ENCODE results near the gene RCSD1. TPM values are rescaled to one million over a fixed set of nuclear protein-coding genes. Genes with fewer than 3 reads are reported as not detected.

RCSD1 gene
- total and polyA plus RNA-seq, 2 of the 13 experiments (the other 11 are each of a cell fraction or from before 2014, with no cell fraction given): not detected

- TF ChIP-seq LRRFIP1 (CRISPR knock-in tag; conservative IDR thresholded peaks at IDR 0.05) (no peak), TEAD3 (CRISPR knock-in tag; optimal IDR thresholded peaks at IDR 0.05; ENCODE audit: borderline replicate concordance) (no peak), ZNF790 (CRISPR knock-in tag; IDR thresholded peaks at IDR 0.05; ENCODE audit: borderline replicate concordance) (0 out of 2 replicates have a peak, but pooled peaks have one; percentile 74)
These were observed 92.3 kb downstream of the RCSD1 start (continued) for GRCh38 chr1:167722152-167722869.

DNA sequence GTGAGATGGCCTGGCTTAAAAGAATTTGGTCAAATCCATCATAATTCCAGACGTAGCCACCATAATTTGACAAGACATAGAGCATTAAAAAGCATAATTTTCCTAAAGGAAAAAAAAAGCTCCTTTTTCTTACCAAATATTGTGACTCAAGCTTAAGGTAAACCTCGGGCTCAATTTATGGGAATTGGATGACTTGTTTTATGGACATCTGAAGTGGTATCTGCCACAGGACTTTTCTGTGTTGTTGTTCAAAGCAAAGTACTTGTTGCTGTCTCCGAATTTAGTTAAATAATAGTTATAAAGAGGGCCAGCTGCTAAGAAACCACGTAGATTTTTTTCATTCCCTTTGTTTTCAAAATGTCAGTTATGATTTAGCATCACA, 92.8 kb downstream of the RCSD1 start:
- Histone ChIP-seq H3K4me2 (ENCODE audit: low read depth, low read length) (peak overlapping the region; percentile 83), H3K9me3 (ENCODE audit: low read length) (no peaks in the 10 kb centered on the region), H3K9ac (ENCODE audit: insufficient read depth, low read depth, low read length) (peak overlapping the region; percentile 81), H3K36me3 (replicated peaks in 1 of 2; ENCODE audit: control insufficient read depth in 1 of 2, insufficient read depth in 2 of 2, low read length in 2 of 2) (no peaks in the 10 kb centered on the region), H3K4me1 (ENCODE audit: insufficient read depth, low read length) (peaks cover 64% of the 10 kb centered on the region), H3K79me2 (ENCODE audit: insufficient read depth, low read length) (peaks cover 51% of the 10 kb centered on the region), H3K4me3 (replicated peaks in 1 of 3; ENCODE audit: insufficient read depth in 1 of 3, low read depth in 2 of 3, low read length in 3 of 3) (peak overlapping the region; percentile 92 to 95 (median 92)), H4K20me1 (ENCODE audit: insufficient read depth, low read length) (peaks cover 3% of the 10 kb centered on the region), H3K27me3 (ENCODE audit: control insufficient read depth in 1 of 2, insufficient read depth in 2 of 2, low read length in 2 of 2) (no peaks in the 10 kb centered on the region), H3K27ac (ENCODE audit: extremely low read length, insufficient read depth, low read length) (peak overlapping the region; percentile 76), H2AFZ (ENCODE audit: low read length) (no peak overlapping the region)
- no peak for ATAC-seq
- in situ Hi-C loops (cut with HindIII; ENCODE audit: extremely low pct_ligation_motif_present, low pct_unique_long_range_greater_than_20kb) (loop anchor here (5.0 kb wide), 1 partner anchor 84 kb away; no protein-coding TSS in a partner anchor), intact Hi-C loops (cut with micrococcal nuclease; ENCODE audit: unreplicated experiment) (loop anchor here (5.0 kb wide), 2 partner anchors 34 to 214 kb away; partner anchors contain the start of genes DCAF6 and MPC2)
- ChIA-PET POLR2A (no interaction called here), CTCF (ENCODE audit: low intra/inter-chr PET ratio, low total read pairs) (no interaction called here)
- WGBS (ENCODE audit: low lambda C conversion rate): 3% methylated on average over 4 of the region's 4 CpGs
- FAIRE-seq: no peak
- DNase-seq (ENCODE audit: low spot score): no peak
- TF ChIP-seq CREB3 (CRISPR knock-in tag; IDR thresholded peaks at IDR 0.05) (0 out of 2 replicates have a peak, but pooled peaks have one; percentile 10), ZNF558 (CRISPR knock-in tag; IDR thresholded peaks at IDR 0.05; ENCODE audit: borderline replicate concordance) (no peak)
- no TSS peak for BruUV-seq (replicated peaks)
